Endothelial cell of umbilical vein (primary cell): Measurements from ENCODE around the gene TCF21. TPM values are rescaled to one million over a fixed set of nuclear protein-coding genes. Genes with fewer than 3 reads are reported as not detected.

Experiments
- BruUV-seq: library from RNA; stranded (reverse); fragments of 400-500 nt; replicated peaks from 2 replicates; lab custom pipeline; 2021; lab: Mats Ljungman, UMichigan
- CTCF ChIA-PET: fragments of 300-600, 350-600 bp; sonication (Branson Sonifier 250); formaldehyde crosslinking; loops from one replicate; lab custom pipeline; 2021; ENCODE audit warnings: antibody characterized with exemption, inconsistent platforms; lab: Charles Lee
- POLR2A ChIA-PET: fragments of 300-600, 350-600 bp; sonication (Branson Sonifier 250); formaldehyde crosslinking; loops from one replicate; lab custom pipeline; 2021; ENCODE audit warnings: antibody characterized with exemption, inconsistent platforms; lab: Charles Lee
- DNase-seq: peaks from one replicate; pipeline ENCODE4 v3.0.0-alpha.2; 2011; ENCODE audit warnings: low read depth, low spot score
- FAIRE-seq: peaks from 2 replicates; lab custom pipeline; 2011; peaks lifted over from hg19 to GRCh38; lab: Jason Lieb, UNC
- H2AFZ ChIP-seq: 2 replicates; pipeline ENCODE4 v1.6.0; 2012; ENCODE audit warnings: low read depth, low read length, control low read depth, inconsistent platforms
- H3K27ac ChIP-seq: 2 replicates; pipeline ENCODE4 v1.5.1; 2011; ENCODE audit warnings: low read depth, mild to moderate bottlenecking, control low read depth, low read length, moderate library complexity; ENCODE audit not compliant: insufficient read depth
- H3K27me3 ChIP-seq, 2 experiments: 2 replicates each; pipeline versions ENCODE4 v1.6.0 to v1.6.1; 2011; ENCODE audit warnings: low read length in 2 of 2, mixed read lengths in 1 of 2; ENCODE audit not compliant: control insufficient read depth in 2 of 2, insufficient read depth in 2 of 2
- H3K36me3 ChIP-seq, 2 experiments: 2 replicates in 1 of 2; 3 replicates in 1 of 2; pipeline ENCODE4 v1.5.1; 2011; ENCODE audit warnings: low read length in 2 of 2, mild to moderate bottlenecking in 1 of 2, moderate library complexity in 1 of 2; ENCODE audit not compliant: control insufficient read depth in 2 of 2, insufficient read depth in 2 of 2; ENCODE audit errors: extremely low read depth in 1 of 2
- H3K4me1 ChIP-seq: 3 replicates; pipeline ENCODE4 v1.5.1; 2011; ENCODE audit warnings: mild to moderate bottlenecking, low read length; ENCODE audit not compliant: control insufficient read depth, insufficient read depth; ENCODE audit errors: extremely low read depth
- H3K4me2 ChIP-seq: 2 replicates; pipeline ENCODE4 v1.6.1; 2011; ENCODE audit warnings: low read length, control low read depth, mixed read lengths; ENCODE audit not compliant: insufficient read depth
- H3K4me3 ChIP-seq, 3 experiments: fragments of 200-600 bp in 1 of 3; sonication (generic), shearing (Covaris generic) in 1 of 3; replicated peaks in 1 of 3; 2 replicates each; pipeline ENCODE4 v1.5.1; 2011 to 2016; ENCODE audit warnings: control low read depth in 3 of 3, low read length in 3 of 3, mild to moderate bottlenecking in 2 of 3, inconsistent platforms in 1 of 3, low read depth in 1 of 3, moderate library complexity in 1 of 3; ENCODE audit not compliant: insufficient read depth in 1 of 3
- H3K79me2 ChIP-seq: 2 replicates; pipeline ENCODE4 v1.6.0; 2012; ENCODE audit warnings: low read length, inconsistent platforms; ENCODE audit not compliant: control insufficient read depth, insufficient read depth
- H3K9ac ChIP-seq: replicated peaks from 2 replicates; pipeline ENCODE3; 2011; ENCODE audit warnings: low read length, control low read depth; ENCODE audit not compliant: insufficient read depth; ENCODE audit errors: extremely low read depth
- H3K9me1 ChIP-seq: replicated peaks from 3 replicates; pipeline ENCODE4 v1.6.0; 2011; ENCODE audit warnings: mild to moderate bottlenecking, low read length; ENCODE audit not compliant: control insufficient read depth, insufficient read depth; ENCODE audit errors: extremely low read depth
- H3K9me3 ChIP-seq: replicated peaks from 2 replicates; pipeline ENCODE4 v1.5.1; 2012; ENCODE audit warnings: low read length, inconsistent platforms; ENCODE audit not compliant: control insufficient read depth, insufficient read depth
- H4K20me1 ChIP-seq: replicated peaks from 2 replicates; pipeline ENCODE3; 2011; ENCODE audit warnings: mild to moderate bottlenecking, low read length; ENCODE audit not compliant: control insufficient read depth, insufficient read depth; ENCODE audit errors: extremely low read depth
- EZH2 ChIP-seq: IDR thresholded peaks from 2 replicates; pipeline ENCODE4 v1.6.1; 2012; ENCODE audit warnings: borderline replicate concordance, low read depth, mild to moderate bottlenecking, moderate library complexity, low read length, inconsistent platforms; ENCODE audit not compliant: severe bottlenecking
- FOS ChIP-seq: IDR thresholded peaks from 2 replicates; pipeline ENCODE4 v1.6.1; 2011; ENCODE audit warnings: mild to moderate bottlenecking, low read length, moderate library complexity, borderline replicate concordance; ENCODE audit not compliant: insufficient read depth
- JUN ChIP-seq: IDR thresholded peaks from 2 replicates; pipeline ENCODE4 v1.6.1; 2011; ENCODE audit warnings: borderline replicate concordance, low read depth; ENCODE audit not compliant: insufficient read length, insufficient read depth
- MYC ChIP-seq: IDR thresholded peaks from one replicate; pipeline ENCODE4 v1.6.1; 2011; ENCODE audit warnings: mild to moderate bottlenecking, low read depth, low read length
- POLR2A ChIP-seq: IDR thresholded peaks from 2 replicates; pipeline ENCODE4 v1.6.1; 2012; ENCODE audit warnings: low read depth, mild to moderate bottlenecking, control low read depth, low read length
- dilution Hi-C: fragments of 300-500 bp; cut with MboI; formaldehyde crosslinking; loops from one replicate; pipeline ENCODE4 v1.15.0; 2019; ENCODE audit warnings: low sequenced_read_pairs; ENCODE audit not compliant: extremely low pct_ligation_motif_present
- intact Hi-C: fragments of 100-400 bp; cut with micrococcal nuclease; formaldehyde crosslinking; loops from one replicate; pipeline ENCODE4 v1.10.0; 2022
- polyA plus RNA-seq, 4 experiments: library from polyadenylated mRNA; depleted of rRNA in 3 of 4; stranded (reverse) in 3 of 4; unstranded in 1 of 4; fragments of >200 nt; gene quantifications; 2 replicates each; pipeline versions ENCODE4 v1.2.1 to v1.2.3, GENCODE V29; 2011 to 2012; ENCODE audit warnings: missing spikeins in 1 of 4
- total RNA-seq: library from RNA; stranded (reverse); gene quantifications from 2 replicates; pipeline ENCODE4 v1.2.3, GENCODE V29; 2021
- TF ChIP-seq, protein P1 (sequence below): IDR thresholded peaks from 2 replicates; pipeline ENCODE4 v1.6.1; 2011; ENCODE audit not compliant: insufficient read depth, insufficient read length
- TF ChIP-seq, protein P2 (sequence below), 2 donors: IDR thresholded peaks; 1 replicate in 1 of 2; 2 replicates in 1 of 2; pipeline ENCODE4 v1.5.1; 2011; ENCODE audit warnings: low read length in 2 of 2, mild to moderate bottlenecking in 2 of 2, moderate library complexity in 2 of 2, control low read depth in 1 of 2, inconsistent platforms in 1 of 2, low read depth in 1 of 2; ENCODE audit not compliant: insufficient read depth in 1 of 2; ENCODE audit errors: extremely low read depth in 1 of 2

Gene TCF21
- total and polyA plus RNA-seq, 2 donors (not counting 3 experiments of a cell fraction or from before 2014, with no cell fraction given) = not detected

DNA sequence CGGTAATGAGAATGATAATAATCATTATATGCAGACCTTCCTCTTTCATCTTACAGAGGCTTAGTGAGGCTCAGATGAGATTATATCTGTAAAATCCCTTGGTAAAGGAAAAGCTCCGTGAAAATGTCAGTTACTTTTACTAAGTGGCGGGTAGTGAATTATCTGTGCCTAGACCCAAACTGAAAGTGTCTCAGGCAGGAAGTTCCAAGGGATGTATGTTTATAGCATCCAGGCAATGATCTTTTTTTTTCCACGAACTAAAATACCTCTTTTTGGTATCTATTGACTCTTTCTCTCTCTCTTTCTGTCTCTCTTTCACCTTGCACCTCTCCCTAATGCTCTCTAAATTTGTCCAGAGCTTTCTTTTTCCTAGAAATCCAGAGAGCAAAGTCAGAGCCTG is 5.0 kb downstream of the TCF21 start:
- FAIRE-seq = no peak
- DNase-seq = no peak
- BruUV-seq = no TSS peak
- Histone ChIP-seq H3K4me1 (no peaks in the 10 kb centered on the region), H3K27ac (no peak overlapping the region), H3K79me2 (no peaks in the 10 kb centered on the region), H4K20me1 (no peaks in the 10 kb centered on the region), H3K27me3 (peaks cover 79 to 99% of the 10 kb centered on the region in 2 experiments), H3K9ac (no peak overlapping the region), H2AFZ (no peak overlapping the region), H3K9me3 (no peaks in the 10 kb centered on the region), H3K4me2 (no peak overlapping the region), H3K9me1 (no peaks in the 10 kb centered on the region), H3K4me3 (no peak overlapping the region), H3K36me3 (no peaks in the 10 kb centered on the region)
- intact Hi-C loops (no loop called here), dilution Hi-C loops (no loop called here)
- TF ChIP-seq, protein P1, sequence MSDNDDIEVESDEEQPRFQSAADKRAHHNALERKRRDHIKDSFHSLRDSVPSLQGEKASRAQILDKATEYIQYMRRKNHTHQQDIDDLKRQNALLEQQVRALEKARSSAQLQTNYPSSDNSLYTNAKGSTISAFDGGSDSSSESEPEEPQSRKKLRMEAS = no peak
- CTCF ChIA-PET = interaction anchor here (1.2 kb wide), 1 partner anchor 30 kb away, joined by 3 read pairs; no protein-coding TSS in a partner anchor
- POLR2A ChIA-PET = no interaction called here

DNA sequence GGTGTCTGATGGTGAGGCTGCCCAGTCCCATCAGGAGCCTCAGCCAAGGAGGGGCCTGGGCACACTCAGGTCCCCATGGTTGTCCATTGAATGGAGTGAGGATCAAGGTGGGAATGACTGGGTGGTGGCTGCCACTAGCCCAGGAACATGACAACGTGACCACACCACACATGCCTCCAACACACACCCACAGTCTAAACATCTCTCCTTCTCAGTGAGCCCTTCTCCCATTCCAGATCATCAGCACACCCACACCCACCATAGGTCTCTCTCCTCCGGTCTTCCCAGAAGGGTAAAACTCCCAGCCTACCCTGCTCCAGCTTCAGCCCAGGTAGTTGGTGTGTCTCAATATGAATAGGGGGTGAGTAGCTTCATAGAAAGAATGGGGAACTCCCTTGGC is 5.5 kb downstream of the TCF21 start:
- ChIA-PET POLR2A (no interaction called here), CTCF (interaction anchor here (1.2 kb wide), 1 partner anchor 203 kb away, joined by 3 read pairs; no protein-coding TSS in a partner anchor)
- no peaks in the 10 kb centered on the region for H3K36me3 ChIP-seq
- no peak overlapping the region for H3K4me2 ChIP-seq
- no peaks in the 10 kb centered on the region for H4K20me1 ChIP-seq
- BruUV-seq = no TSS peak
- no peak overlapping the region for H2AFZ ChIP-seq
- peaks cover 74 to 96% of the 10 kb centered on the region in 2 experiments for H3K27me3 ChIP-seq
- H3K9me1 ChIP-seq = no peaks in the 10 kb centered on the region
- H3K4me3 ChIP-seq = no peak overlapping the region
- DNase-seq (no peak), FAIRE-seq (no peak)
- no peaks in the 10 kb centered on the region for H3K4me1 ChIP-seq
- H3K9ac ChIP-seq = no peak overlapping the region
- intact Hi-C loops (no loop called here), dilution Hi-C loops (no loop called here)
- no peaks in the 10 kb centered on the region for H3K9me3 ChIP-seq
- H3K79me2 ChIP-seq = no peaks in the 10 kb centered on the region
- TF ChIP-seq JUN = no peak
- TF ChIP-seq, protein P2, sequence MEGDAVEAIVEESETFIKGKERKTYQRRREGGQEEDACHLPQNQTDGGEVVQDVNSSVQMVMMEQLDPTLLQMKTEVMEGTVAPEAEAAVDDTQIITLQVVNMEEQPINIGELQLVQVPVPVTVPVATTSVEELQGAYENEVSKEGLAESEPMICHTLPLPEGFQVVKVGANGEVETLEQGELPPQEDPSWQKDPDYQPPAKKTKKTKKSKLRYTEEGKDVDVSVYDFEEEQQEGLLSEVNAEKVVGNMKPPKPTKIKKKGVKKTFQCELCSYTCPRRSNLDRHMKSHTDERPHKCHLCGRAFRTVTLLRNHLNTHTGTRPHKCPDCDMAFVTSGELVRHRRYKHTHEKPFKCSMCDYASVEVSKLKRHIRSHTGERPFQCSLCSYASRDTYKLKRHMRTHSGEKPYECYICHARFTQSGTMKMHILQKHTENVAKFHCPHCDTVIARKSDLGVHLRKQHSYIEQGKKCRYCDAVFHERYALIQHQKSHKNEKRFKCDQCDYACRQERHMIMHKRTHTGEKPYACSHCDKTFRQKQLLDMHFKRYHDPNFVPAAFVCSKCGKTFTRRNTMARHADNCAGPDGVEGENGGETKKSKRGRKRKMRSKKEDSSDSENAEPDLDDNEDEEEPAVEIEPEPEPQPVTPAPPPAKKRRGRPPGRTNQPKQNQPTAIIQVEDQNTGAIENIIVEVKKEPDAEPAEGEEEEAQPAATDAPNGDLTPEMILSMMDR (IDR thresholded peaks at IDR 0.05; ENCODE audit: extremely low read depth in 1 of 2, insufficient read depth in 1 of 2, low read depth in 1 of 2, low read length in 2 of 2) = no peak
- no peak for TF ChIP-seq FOS
- no peak for TF ChIP-seq POLR2A
- no peak for TF ChIP-seq MYC
- TF ChIP-seq, protein P1 = no peak
- no peak for TF ChIP-seq EZH2
- no peak overlapping the region for H3K27ac ChIP-seq
